ENCODE measurements around the gene ASXL3.

ASXL3 gene

GRCh38 chr18:33660696-33661310 lies 82.8 kb downstream of the ASXL3 start:
- DNase-seq (ENCODE audit: low read depth): no peak

GRCh38 chr18:33664241-33664874 lies 86.3 kb downstream of the ASXL3 start:
- DNase-seq (ENCODE audit: low read depth): no peak

GRCh38 chr18:33665187-33665586 lies 87.2 kb downstream of the ASXL3 start:
- DNase-seq (ENCODE audit: low read depth): no peak

- no peak for DNase-seq (ENCODE audit: low read depth)
Observed at GRCh38 chr18:33665641-33666040, 87.6 kb downstream of the ASXL3 start.

GRCh38 chr18:33666915-33667314 lies 88.9 kb downstream of the ASXL3 start:
- no peak for DNase-seq (ENCODE audit: low read depth)

GRCh38 chr18:33669589-33669988 lies 91.6 kb downstream of the ASXL3 start:
- DNase-seq (ENCODE audit: low read depth): no peak

GRCh38 chr18:33670029-33670428 lies 92.0 kb downstream of the ASXL3 start:
- no peak for DNase-seq (ENCODE audit: low read depth)

GRCh38 chr18:33673689-33674088 lies 95.7 kb downstream of the ASXL3 start:
- DNase-seq (ENCODE audit: low read depth): no peak

- no peak for DNase-seq (ENCODE audit: low read depth)
Observed at GRCh38 chr18:33676593-33676992, 98.6 kb downstream of the ASXL3 start.

- DNase-seq (ENCODE audit: low read depth): no peak
Observed at GRCh38 chr18:33677891-33678290, 99.9 kb downstream of the ASXL3 start.

- DNase-seq (ENCODE audit: low read depth): no peak
Observed at GRCh38 chr18:33682436-33682835, 104.4 kb downstream of the ASXL3 start.

- no peak for DNase-seq (ENCODE audit: low read depth)
Observed at GRCh38 chr18:33694593-33694992, 116.6 kb downstream of the ASXL3 start.

- no peak for DNase-seq (ENCODE audit: low read depth)
Observed at GRCh38 chr18:33696332-33697162, 118.5 kb downstream of the ASXL3 start.

- DNase-seq (ENCODE audit: low read depth): no peak
Observed at GRCh38 chr18:33697498-33697897, 119.5 kb downstream of the ASXL3 start.

GRCh38 chr18:33699372-33699771 lies 121.4 kb downstream of the ASXL3 start:
- no peak for DNase-seq (ENCODE audit: low read depth)

GRCh38 chr18:33700513-33700976 lies 122.5 kb downstream of the ASXL3 start:
- DNase-seq (ENCODE audit: low read depth): no peak

- no peak for DNase-seq (ENCODE audit: low read depth)
Observed at GRCh38 chr18:33702625-33703024, 124.6 kb downstream of the ASXL3 start.

- DNase-seq (ENCODE audit: low read depth): no peak
Observed at GRCh38 chr18:33706391-33706790, 128.4 kb downstream of the ASXL3 start.

GRCh38 chr18:33708876-33709275 lies 130.9 kb downstream of the ASXL3 start:
- no peak for DNase-seq (ENCODE audit: low read depth)

- no peak for DNase-seq (ENCODE audit: low read depth)
Observed at GRCh38 chr18:33710269-33710668, 132.2 kb downstream of the ASXL3 start.

GRCh38 chr18:33711514-33711913 lies 133.5 kb downstream of the ASXL3 start:
- no peak for DNase-seq (ENCODE audit: low read depth)

GRCh38 chr18:33712719-33713118 lies 134.7 kb downstream of the ASXL3 start:
- no peak for DNase-seq (ENCODE audit: low read depth)

- DNase-seq (ENCODE audit: low read depth): no peak
Observed at GRCh38 chr18:33716061-33716683, 138.2 kb downstream of the ASXL3 start.
